GM21786 (cell line): ENCODE measurements around the gene SS18.

Experiments
- ATAC-seq: cut with Tn5 transposase; IDR thresholded peaks from one replicate; pipeline ENCODE4 v1.9.1; 2021; ENCODE audit not compliant: unreplicated experiment

Gene SS18

DNA sequence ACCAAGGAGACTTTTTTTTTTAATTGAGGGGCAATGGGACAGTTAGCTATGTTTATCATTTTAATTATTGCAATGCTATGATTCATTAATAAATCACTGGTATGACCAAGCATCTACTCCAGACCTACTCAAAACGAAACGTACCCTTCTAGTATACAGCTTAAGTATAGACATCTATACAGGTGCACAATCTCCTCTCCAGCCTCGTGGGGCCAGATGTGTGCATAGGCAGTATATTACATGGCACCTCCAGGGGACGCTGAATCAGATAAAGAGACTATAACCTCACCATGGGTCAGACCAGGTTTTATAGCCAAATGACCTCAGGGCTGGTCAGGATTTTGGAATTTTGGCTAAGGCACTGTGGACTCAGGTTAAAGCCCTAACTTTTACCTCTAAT, 86.6 kb downstream of the SS18 start:
- ATAC-seq = no peak

DNA sequence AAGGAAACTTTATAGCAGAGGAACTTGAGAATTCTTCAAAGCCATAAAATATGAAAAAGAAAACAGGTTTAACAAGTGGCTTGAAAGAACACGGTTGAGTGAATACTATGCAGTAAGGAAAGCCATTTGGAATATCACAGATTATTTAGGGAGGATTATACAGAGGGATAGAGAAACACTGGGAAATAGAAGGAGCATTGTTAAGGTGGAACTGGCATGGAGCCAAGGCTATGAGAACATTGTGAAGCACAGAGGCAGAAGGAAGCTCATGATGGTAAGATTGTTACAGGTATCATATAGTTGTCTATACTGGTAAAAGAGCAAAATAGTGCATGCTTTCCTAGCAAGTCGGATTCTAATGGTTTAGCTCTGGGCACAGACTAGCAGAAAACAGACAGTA, 87.1 kb downstream of the SS18 start:
- ATAC-seq = no peak

DNA sequence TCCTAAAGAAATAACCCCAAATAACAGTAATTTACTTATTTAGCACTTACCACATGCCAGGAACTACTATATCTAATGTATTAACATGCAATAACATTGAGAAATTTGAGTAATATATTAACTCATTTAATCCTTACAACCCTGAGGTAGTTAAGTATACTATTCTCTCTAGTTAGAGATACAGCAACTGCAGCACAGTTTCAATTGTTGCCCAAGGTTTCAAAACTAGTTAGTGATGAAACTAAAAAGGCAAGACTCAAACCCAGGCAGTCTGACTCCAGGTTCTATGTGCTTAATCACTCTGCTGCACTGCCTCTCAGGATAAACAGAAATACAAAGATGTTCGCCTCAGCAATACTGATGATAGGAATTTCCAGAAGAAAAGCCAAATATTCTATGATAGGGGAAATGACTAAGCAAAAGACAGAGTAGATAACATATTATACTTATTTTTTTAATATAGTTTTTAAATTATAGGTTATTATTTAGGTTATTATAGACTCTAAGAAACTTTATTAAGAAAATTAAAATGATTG, 88.0 kb downstream of the SS18 start:
- ATAC-seq = no peak

DNA sequence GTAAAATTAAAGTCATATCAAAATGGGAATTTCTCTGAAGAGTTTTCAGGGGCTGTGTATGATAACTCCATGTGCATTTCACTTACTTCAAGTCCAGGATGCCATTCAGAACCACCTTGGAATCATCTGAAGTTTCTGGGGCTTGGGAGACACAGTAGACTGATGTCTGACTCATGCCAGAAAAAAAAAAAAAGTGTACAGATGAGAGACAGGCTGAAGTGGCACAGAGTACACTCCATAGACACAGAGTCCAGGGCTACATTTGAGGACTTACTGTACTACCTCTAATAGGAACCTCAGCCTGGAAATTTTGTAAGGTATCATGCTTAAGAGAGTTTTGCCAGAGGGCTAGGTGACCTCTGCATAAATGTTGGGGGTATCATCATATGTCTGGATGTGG, 92.0 kb downstream of the SS18 start:
- ATAC-seq = no peak

DNA sequence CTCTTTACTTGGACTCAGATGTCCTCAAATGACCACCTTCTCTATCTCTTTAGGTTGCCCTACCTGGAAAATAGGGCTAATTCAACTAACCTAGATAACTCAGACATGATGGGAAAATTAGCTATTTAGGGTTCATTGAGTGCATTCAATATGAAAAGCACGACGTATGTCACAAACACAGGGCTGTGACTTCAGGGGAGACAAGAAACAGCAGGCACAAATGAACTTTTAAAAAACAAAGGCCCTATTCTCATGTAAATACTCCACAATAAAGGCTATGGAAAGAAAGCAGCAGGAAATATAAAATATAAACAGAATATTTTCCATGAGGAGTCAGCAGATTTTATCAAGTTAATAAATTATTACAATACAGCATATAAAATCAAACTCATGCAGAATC, 97.8 kb downstream of the SS18 start:
- no peak for ATAC-seq

DNA sequence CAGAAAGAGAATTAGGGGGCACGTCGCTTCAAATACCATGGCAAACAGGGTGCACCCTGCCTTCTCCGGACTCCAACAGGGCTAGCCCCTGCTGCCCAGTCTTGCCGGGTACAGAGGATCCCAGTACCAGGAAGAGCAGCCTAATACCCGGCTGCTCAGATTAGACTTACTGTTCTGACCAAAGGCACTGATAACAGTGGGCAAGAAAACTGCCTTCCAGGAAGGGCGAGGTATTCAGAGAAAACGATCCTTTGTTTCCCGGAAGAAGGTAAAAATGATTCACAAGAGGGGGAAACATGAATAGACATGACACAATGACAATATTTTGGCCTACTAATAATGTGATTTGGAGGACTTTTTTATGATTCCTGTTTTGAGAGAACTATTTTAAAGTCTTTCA, 99.9 kb downstream of the SS18 start:
- ATAC-seq = no peak

DNA sequence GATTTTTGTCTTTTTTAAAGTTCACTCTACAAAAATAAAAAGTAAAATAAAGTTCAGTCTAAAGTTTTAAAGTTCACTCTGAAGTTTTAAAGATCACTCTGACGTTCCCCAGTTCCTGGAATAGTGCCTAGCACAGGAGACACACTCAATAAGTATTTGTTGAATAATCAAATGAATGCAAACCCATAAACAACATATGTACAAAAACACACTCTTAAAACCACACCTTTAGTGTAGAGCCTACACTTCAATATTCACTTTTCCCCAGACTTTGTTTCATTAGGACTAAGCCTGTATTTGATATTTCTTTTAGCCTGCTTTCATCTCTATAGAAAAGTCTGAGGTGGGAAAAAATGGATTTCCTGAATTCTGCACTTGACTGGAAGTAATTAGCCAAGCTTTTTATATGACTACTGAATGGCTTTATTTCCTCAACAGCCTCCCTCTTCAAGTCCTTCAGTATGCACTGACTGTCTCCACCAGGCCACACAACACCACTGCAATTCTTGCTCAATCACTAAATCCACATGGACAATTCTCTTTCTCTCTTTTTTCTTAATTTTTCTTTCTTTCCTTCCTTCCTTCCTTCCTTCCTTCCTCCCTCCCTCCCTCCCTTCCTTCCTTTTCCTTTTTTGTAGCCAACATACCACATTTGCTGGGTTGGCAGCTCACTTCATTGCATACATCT, 104.6 kb downstream of the SS18 start:
- ATAC-seq = no peak

DNA sequence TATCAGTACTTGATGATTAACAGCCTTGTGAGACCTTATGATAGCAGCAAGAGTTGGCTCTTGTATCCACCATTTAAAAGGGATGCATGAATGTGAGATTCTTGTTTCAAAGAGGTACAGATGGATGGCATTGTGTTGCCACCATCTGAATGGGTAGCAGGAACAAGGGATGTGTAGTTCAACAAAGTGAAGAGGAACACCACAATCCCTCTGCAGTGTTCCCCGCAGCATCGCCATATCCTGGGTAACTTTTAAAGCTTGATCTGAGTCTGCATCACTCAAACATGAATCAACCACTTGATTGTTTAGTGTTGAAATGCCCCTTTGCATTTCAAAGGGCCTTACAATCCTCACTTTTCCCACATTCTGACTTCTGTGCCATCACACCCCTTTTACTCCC, 106.7 kb downstream of the SS18 start:
- ATAC-seq = no peak

DNA sequence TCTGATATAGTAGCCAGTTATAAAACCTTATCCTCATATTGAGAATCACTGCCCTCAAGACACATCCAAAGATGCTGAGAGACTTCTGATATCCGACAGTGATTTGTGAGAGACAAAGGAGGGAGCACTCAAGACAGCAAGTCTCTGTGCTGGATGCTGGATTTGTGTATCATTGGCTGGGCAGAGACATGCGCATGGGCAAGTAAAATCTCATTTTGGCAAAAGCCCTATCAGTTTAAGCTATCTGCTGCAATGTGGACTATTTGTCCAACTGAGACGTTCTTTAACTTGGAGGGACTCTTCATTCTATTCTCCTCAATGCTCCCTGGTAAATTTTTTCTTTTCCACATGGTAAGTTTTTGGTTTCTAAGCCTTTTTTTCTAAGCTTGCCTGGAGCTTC, 107.5 kb downstream of the SS18 start:
- no peak for ATAC-seq

DNA sequence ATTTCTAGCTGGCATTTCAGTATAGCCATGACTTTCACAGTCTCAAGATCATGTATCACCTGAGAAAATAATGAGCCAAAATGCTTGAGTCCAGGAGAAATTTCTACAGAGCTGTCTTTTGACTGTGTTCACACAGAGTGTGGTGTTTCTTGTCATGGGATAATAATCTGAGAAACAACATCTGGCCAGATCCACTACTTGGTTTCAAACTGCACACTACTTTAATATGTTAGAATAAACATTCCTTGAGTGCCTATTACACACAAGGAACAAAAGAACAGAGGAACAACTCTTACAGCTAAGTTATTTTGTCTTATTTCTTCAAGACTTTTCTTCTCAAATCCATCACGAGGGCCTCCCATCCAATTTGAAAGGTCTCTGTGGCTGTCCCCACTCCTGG, 108.3 kb downstream of the SS18 start:
- no peak for ATAC-seq

DNA sequence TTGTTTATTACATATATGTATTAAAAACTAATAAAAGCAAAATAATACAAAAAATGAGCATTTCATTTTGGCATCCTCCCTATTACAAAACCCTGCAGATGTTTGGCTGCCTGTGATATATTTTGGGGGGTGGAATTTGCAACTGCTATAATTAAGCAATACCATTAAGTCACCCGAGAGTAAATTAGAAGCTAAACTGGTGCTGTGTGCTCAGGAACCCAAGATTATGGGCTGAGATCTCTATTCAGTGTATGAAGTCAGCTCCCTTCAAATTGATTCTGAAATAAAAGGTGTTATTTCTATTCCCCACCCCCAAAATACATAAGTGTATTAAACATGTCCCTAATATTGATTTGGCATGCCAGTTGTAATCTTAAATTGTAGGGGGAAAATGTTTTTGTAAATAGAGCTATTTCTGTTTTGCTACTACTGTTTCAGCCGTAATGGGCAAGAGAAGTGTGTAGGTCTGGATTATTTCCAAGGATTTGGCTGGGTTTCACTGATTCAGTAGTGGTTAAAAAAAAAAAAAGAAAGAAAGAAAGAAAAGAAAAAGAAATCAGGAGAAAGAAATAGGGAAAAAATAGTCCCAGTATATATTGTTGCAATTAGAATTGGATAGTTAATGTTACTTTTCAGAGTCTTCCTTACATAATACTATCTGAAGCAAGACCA, 110.9 kb downstream of the SS18 start:
- no peak for ATAC-seq

DNA sequence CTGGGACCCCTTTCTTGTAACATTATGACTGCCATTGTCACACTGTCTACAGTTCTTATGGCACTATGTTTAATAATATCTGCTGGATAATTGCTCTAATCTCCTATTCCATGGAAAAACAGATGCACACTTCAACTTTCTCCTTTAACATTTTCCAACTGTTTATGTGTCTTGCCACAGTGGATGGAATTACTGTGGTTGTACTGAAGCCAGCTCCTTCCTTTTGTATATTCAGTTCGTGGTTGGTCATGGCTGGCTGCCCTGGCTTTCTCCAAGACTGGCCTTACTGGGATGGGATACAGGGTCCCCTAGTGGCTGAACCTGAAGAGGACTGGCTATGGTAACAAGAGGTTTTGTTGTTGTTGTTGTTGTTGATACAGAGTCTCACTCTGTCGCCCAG, 113.9 kb downstream of the SS18 start:
- no peak for ATAC-seq

DNA sequence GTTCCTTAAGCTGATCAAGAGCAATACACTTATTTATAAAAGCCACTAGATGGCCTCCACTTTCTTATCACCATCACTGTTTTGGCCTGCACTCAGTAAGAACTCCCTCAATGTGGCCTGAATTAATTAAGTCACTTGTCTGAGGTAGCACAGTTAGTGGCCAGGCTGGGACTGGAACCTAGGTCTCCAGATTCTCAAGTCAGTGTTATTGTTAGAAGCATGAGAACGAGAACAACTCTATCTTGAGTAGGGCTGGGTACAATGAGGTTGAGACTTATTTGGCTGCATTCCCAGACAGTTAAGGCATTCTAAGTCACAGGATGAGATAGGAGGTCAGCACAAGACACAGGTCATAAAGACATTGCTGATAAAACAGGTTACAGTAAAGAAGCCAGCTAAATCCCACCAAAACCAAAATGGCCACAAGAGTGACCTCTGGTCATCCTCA, 115.8 kb downstream of the SS18 start:
- ATAC-seq = no peak
